HG03060 (cell line): Measurements from ENCODE around the gene TSBP1.
"Not testable (repeated sequence)": the region's sequence is repeated elsewhere in the genome, so short reads cannot be mapped to it uniquely, and the experiment has no call there.

Experiments
- ATAC-seq: cut with Tn5 transposase; IDR thresholded peaks from one replicate; pipeline ENCODE4 v1.9.1; 2021; ENCODE audit warnings: low read depth, moderate number of reproducible peaks; ENCODE audit not compliant: unreplicated experiment

TSBP1 gene

GRCh38 chr6:32375739-32376529 is 4.2 kb upstream of the TSBP1 start:
- no peak for ATAC-seq

DNA sequence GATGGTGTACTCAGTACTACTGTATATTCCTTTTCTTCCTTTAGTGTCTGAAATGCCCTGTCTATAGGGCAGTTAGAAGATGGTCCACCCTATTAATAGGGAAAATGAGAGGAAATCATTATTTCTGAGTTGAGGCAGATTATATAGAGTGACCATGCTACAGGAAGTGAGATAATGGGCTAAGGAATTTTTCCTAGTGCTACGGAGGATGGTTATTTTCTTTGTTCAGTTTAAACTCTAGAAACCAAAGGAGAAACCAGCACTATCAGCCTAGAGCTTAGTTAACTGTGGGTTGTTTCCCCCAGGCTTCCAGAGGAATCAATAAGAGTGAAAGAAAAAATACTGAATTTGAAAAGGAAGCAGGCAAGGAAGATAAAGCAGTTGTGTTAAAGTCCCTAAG is 474 bp downstream of the TSBP1 start:
- no peak for ATAC-seq

GRCh38 chr6:32370505-32370904 is 1.2 kb downstream of the TSBP1 start:
- no peak for ATAC-seq

- ATAC-seq, result no peak
These were observed 2.0 kb downstream of the TSBP1 start for GRCh38 chr6:32369660-32370059.

DNA sequence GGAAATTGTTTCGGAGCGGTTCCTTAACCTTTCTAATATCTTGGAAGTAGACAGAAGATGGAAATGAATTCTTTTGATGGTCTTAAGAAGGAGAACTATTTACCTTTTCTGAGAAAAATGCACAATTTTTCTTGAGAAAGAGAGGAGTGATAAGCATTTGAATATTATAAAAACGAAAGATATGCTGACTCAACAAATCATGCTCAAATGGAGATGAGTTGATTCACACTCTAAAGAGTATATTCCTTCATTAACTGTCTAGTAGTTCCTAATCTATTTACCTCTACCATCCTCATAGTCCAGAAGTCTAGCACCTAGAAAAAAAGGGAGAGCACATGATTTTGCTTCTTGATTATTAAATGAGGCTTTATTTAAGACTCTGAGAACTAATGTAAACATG is 4.1 kb downstream of the TSBP1 start:
- ATAC-seq, result no peak

- ATAC-seq, result not testable (repeated sequence)
These were observed 12.5 kb downstream of the TSBP1 start for GRCh38 chr6:32359225-32359624.

GRCh38 chr6:32358548-32358947 is 13.2 kb downstream of the TSBP1 start:
- not testable (repeated sequence) for ATAC-seq

DNA sequence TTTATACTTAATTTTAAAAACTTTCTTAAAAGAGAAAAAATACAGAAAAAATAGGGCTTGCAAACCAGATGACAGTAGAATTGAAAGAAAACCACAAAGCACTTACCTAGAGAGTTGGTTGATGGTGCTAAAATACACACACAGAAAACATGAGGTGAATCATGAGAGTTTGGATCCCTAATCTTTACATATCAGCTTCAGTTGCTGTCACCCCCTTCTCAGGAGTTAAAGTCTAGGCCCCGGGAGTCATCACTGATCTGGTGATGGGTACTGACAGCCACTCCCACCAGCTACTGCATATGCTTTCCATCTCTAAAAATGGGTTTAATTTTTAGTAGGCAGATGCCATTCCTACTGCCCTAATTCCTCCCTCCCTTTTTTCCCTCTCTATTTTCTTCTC is 16.7 kb downstream of the TSBP1 start:
- ATAC-seq, result no peak

- ATAC-seq, result no peak
These were observed 18.4 kb downstream of the TSBP1 start for GRCh38 chr6:32353348-32353747.

DNA sequence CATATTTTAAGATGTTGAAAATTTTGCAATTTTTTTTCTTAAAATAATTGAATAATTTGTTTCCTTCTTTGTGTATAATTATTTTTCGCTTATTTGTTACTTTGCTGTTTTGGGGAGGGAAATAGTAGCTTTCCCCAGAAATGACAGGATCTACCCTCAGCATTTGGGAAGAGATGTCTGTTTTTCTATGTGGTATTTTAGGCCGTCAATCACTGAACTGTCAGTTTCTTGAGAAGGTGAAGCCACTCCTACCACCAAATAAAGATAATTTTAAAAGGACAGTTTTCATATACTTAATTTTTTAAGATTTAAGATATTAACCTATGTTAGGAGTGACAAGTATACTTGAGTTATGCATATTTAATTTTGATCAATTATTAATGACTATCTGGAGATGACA is 31.5 kb downstream of the TSBP1 start:
- ATAC-seq, result no peak

DNA sequence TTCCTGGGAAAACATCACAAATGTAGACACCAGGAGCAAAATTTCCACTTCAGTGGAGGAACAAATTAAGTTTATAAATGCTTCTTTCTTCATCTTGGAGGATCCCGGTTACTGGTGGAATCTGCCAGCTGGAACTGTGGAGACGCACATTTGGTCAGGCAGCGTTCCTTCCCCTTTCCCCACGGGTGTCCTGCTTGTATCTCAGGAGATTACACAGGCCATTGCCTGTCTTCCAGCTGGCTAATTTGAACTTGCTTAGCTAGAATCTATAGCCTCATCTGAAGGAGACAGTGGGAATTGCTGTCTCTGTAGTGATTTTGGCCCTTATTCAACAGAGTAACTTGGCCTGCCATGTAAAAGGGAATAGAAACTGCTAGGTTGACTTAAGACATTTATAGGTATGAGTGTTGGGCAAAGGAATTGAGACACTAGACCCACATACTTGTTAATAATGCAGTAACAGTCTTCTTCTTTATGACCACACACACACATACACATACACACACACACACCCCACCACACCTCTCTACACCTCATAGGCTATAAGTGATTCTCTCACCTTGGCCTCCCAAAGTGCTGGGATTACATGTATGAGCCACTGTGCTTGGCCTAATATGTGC is 34.4 kb downstream of the TSBP1 start:
- ATAC-seq, result no peak

DNA sequence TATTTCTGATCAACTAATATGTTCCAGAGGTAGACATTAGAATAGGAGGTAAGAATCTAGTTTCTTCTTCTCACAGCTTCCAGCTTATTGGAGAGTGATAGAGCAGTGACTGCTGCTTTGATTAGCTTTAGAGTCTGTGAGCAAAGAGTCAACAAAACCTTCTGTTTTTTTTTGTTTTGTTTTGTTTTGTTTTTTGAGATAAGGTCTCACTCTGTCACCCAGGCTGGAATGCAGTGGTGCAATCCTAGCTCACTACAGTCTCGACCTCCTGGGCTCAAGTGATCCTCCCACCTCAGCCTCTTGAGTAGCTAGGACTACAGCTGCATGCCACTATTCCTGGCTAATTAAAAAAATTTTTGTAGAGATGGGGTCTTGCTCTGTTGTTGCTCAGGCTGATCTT is 39.3 kb downstream of the TSBP1 start:
- ATAC-seq, result no peak

GRCh38 chr6:32329141-32329540 is 42.6 kb downstream of the TSBP1 start:
- no peak for ATAC-seq

DNA sequence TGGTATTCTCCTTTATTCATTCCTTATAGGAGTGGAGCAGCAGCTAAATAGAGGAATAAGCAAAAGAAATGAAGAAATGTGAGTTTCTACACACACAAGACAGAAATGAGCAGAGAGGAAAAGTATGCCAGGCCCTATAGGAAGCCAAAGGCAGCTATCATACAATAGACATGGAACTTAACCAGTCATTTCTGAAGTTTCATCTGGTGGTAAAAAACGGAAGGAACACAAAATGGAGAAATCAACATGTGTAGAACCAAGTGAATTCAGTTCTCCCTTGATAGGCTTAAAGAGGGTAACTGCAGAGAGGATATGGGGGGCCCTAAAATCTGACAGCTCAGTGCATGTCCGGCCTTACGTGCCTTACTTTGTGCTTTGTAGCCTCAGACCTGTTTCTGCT is 44.6 kb downstream of the TSBP1 start:
- ATAC-seq, result no peak

DNA sequence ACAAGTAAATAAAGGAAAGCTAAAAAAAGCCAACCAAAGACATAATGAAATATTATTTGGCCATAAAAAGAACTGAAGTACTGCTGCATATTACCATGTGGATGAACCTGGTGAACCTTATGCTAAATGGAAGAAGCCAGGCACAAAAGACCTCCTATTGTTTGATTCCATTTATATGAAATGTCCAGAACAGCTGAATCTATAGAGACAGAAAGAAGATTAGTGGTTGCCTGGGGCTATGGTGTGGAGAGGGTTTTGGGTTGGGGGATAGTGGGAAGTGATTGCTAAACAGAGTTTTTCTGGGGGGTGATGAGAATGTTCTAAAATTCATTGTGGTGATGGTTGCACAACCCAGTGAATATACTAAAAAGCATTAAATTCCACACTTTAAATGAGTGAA is 53.2 kb downstream of the TSBP1 start:
- no peak for ATAC-seq

DNA sequence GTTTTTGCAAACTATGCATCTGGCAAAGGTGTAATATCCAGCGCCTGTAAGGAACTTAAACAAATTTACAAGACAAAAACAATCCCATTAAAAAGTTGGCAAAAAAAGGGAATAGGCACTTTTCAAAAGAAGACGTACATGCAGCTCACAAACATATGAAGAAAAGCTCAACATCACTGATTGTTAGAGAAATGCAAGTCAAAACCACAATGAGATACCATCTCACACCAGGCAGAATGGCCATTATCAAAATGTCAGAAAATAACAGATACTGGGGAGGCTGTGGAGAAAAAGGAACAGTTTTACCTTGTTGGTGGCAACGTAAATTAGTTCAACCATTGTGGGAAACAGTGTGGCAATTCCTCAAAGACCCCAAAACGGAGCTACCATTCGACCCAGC is 54.2 kb downstream of the TSBP1 start:
- ATAC-seq, result no peak

- ATAC-seq, result no peak
These were observed 57.7 kb downstream of the TSBP1 start for GRCh38 chr6:32313964-32314363.

DNA sequence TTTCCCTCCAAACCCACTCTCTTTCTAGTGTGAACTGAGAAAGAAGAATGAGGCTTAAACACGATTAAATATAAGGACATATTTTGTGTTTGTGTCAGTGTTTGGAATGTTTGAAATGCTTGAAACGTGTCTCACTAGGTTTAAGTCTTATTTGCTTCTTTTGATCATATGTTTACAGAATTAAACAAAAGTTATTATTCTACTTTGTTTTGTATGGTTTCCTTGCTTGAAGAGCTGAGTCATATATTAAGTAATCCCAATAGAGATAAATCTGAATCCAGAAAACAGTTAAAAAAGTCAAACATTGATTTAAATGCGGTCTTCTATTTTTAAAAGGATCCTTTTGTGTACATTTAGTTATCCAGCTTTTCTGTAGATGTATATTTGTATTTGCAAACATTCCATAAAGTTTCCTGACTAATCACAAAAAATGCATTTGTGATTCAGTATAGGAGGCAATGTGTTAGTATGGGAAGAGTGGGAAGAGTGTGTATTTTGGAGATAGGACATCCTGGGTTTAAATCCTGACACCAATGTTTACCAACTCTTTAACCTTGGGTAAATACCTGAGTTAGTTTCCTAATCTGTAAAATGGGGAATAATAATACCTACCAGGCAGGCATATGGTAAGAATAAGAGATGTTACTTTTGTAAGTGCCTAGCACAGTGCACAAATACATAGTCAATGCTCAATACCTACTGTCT is 72.9 kb downstream of the TSBP1 start:
- ATAC-seq, result no peak

GRCh38 chr6:32294980-32295379 is 76.7 kb downstream of the TSBP1 start:
- ATAC-seq, result not testable (repeated sequence)

GRCh38 chr6:32294566-32294965 is 77.1 kb downstream of the TSBP1 start:
- ATAC-seq, result no peak

DNA sequence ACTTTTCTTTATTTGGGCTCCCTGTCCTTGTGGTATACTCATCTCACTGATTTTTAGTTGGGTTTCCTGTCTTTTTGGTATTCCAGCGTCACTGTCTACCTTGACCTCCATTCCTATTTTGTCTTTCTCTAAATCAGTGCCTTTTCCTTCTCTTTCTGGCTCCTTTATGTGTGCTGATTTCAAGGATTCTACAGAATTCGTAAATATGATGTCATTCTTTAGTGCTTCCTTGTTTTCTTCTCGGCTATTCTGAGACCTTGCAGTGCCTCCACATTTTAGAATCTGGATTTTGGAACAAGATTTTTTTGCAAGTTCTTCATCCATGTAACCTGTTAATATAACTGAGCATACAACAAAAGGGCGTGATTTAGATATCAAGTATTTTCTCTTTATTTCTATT is 78.0 kb downstream of the TSBP1 start:
- ATAC-seq, result no peak

DNA sequence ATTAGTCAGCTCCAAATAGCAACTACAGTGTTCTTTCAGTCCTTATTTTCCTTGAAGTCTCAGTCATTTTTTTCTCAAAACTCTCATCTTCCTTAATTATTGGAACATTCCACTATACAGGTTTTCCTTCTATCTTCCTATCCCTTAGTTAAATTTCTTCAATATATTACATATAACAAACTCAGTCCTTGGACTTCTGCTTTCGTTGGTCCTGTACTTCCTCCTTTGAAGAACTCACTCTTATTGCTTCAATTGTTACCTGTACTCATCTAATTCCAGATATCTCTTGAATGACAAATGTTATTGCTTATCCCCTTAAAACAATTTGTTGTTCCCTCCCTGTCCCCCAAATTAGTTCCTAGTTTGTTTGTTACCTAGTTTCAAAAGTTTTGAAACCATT is 80.2 kb downstream of the TSBP1 start:
- no peak for ATAC-seq
